HepG2 (cell line): ENCODE data around the gene BCAS3. TPM values are rescaled to one million over a fixed set of nuclear protein-coding genes. Genes with fewer than 3 reads are reported as not detected.

ENCODE experiments used
- ATAC-seq: fragments of 200-7000 bp; cut with Tn5 transposase; 3 replicates; pipeline ENCODE4 v1.9.1; 2020; ENCODE audit warnings: mild to moderate bottlenecking, moderate library complexity
- BruUV-seq: library from RNA; stranded (reverse); fragments of 400-500 nt; replicated peaks from 2 replicates; lab custom pipeline; 2021; lab: Mats Ljungman, UMichigan
- CTCF ChIA-PET: fragments of 300-600 bp; formaldehyde crosslinking; extraction: SDS; loops from one replicate; lab custom pipeline; 2021; ENCODE audit warnings: low total read pairs, inconsistent platforms, low intra/inter-chr PET ratio; lab: Yijun Ruan, JAX
- POLR2A ChIA-PET: fragments of 350-600 bp; sonication (Branson Sonifier 250); formaldehyde crosslinking; loops from one replicate; lab custom pipeline; 2020; ENCODE audit warnings: antibody characterized with exemption, inconsistent platforms; lab: Yijun Ruan, JAX
- DNase-seq: peaks from one replicate; pipeline ENCODE4 v3.0.0-alpha.2; 2015; ENCODE audit warnings: low spot score
- FAIRE-seq: peaks from 3 replicates; lab custom pipeline; 2011; peaks lifted over from hg19 to GRCh38; lab: Jason Lieb, UNC
- H2AFZ ChIP-seq: one replicate; pipeline ENCODE4 v1.6.1; 2011; ENCODE audit warnings: low read length, inconsistent platforms
- H3K27ac ChIP-seq: fragments of 300-600 bp; 3 replicates; pipeline ENCODE4 v1.8.0; 2011; ENCODE audit warnings: mixed run types, mild to moderate bottlenecking, mixed read lengths, low read length, inconsistent platforms; ENCODE audit not compliant: insufficient read depth; ENCODE audit errors: extremely low read length
- H3K27me3 ChIP-seq, 2 experiments: fragments of 200-600 bp in 1 of 2; 2 replicates in 1 of 2; 3 replicates in 1 of 2; pipeline versions ENCODE4 v1.6.0 to v1.8.0; 2011; ENCODE audit warnings: low read length in 2 of 2, mild to moderate bottlenecking in 2 of 2, moderate library complexity in 2 of 2, inconsistent platforms in 1 of 2; ENCODE audit not compliant: insufficient read depth in 2 of 2, control insufficient read depth in 1 of 2
- H3K36me3 ChIP-seq, 2 experiments: fragments of 200-600 bp in 1 of 2; replicated peaks in 1 of 2; 2 replicates in 1 of 2; 3 replicates in 1 of 2; pipeline versions ENCODE4 v1.5.1 to v1.8.0; 2011; ENCODE audit warnings: low read length in 2 of 2, inconsistent platforms in 1 of 2; ENCODE audit not compliant: insufficient read depth in 2 of 2, control insufficient read depth in 1 of 2
- H3K4me1 ChIP-seq: 2 replicates; pipeline ENCODE4 v1.5.1; 2012; ENCODE audit warnings: low read length, inconsistent platforms; ENCODE audit not compliant: insufficient read depth
- H3K4me2 ChIP-seq: 2 replicates; pipeline ENCODE4 v1.6.0; 2011; ENCODE audit warnings: low read depth, low read length, inconsistent platforms
- H3K4me3 ChIP-seq, 3 experiments: fragments of 200-600 bp in 1 of 3; sonication (generic), shearing (Covaris generic) in 1 of 3; replicated peaks in 1 of 3; 2 replicates each; pipeline ENCODE4 v1.5.1; 2011 to 2016; ENCODE audit warnings: low read length in 3 of 3, inconsistent platforms in 2 of 3, low read depth in 2 of 3, mild to moderate bottlenecking in 2 of 3, control low read depth in 1 of 3, mixed read lengths in 1 of 3; ENCODE audit not compliant: insufficient read depth in 1 of 3
- H3K79me2 ChIP-seq: one replicate; pipeline ENCODE4 v1.6.1; 2011; ENCODE audit warnings: low read length, inconsistent platforms; ENCODE audit not compliant: insufficient read depth
- H3K9ac ChIP-seq: 2 replicates; pipeline ENCODE4 v1.6.0; 2011; ENCODE audit warnings: mild to moderate bottlenecking, low read depth, low read length, inconsistent platforms; ENCODE audit not compliant: insufficient read depth
- H3K9me3 ChIP-seq: 2 replicates; pipeline ENCODE4 v1.5.1; 2012; ENCODE audit warnings: mild to moderate bottlenecking, low read length
- H4K20me1 ChIP-seq: 2 replicates; pipeline ENCODE4 v1.6.0; 2011; ENCODE audit warnings: inconsistent platforms, mild to moderate bottlenecking, low read length, moderate library complexity; ENCODE audit not compliant: insufficient read depth
- ADNP ChIP-seq: sonication (generic); formaldehyde crosslinking; IDR thresholded peaks from 2 replicates; pipeline ENCODE4 v1.4.0; 2020; ENCODE audit warnings: missing genetic modification reagents
- CBX2 ChIP-seq, 2 experiments: fragments of 200-600 bp in 1 of 2; sonication (generic); formaldehyde crosslinking in 1 of 2; IDR thresholded peaks; 2 replicates each; pipeline versions ENCODE4 v1.7.0 to v1.8.1; 2018 to 2022; ENCODE audit warnings: low read depth in 2 of 2, low read length in 1 of 2, mild to moderate bottlenecking in 1 of 2, missing genetic modification reagents in 1 of 2
- CHD4 ChIP-seq: fragments of 200-600 bp; sonication (generic); IDR thresholded peaks from 2 replicates; pipeline ENCODE4 v1.7.0; 2017; ENCODE audit warnings: mild to moderate bottlenecking, low read length, borderline replicate concordance
- HES4 ChIP-seq: sonication (generic); formaldehyde crosslinking; IDR thresholded peaks from 2 replicates; pipeline ENCODE4 v1.9.0; 2021; ENCODE audit warnings: mild to moderate bottlenecking, missing genetic modification reagents, borderline replicate concordance
- HNF1A ChIP-seq, 2 experiments: sonication (generic) in 1 of 2; formaldehyde crosslinking in 1 of 2; IDR thresholded peaks; 2 replicates each; pipeline versions ENCODE4 v1.4.0 to v1.6.1; 2016 to 2020; ENCODE audit warnings: borderline replicate concordance in 1 of 2, low read depth in 1 of 2, mild to moderate bottlenecking in 1 of 2, missing genetic modification reagents in 1 of 2
- KDM5A ChIP-seq: fragments of 200-600 bp; sonication (generic); IDR thresholded peaks from 2 replicates; pipeline ENCODE4 v1.7.0; 2018; ENCODE audit warnings: antibody characterized with exemption, mild to moderate bottlenecking, low read length, borderline replicate concordance
- MAFG ChIP-seq: sonication (generic); formaldehyde crosslinking; IDR thresholded peaks from 2 replicates; pipeline ENCODE4 v1.5.1; 2020; ENCODE audit warnings: mild to moderate bottlenecking, missing genetic modification reagents
- MIER2 ChIP-seq: IDR thresholded peaks from 2 replicates; pipeline ENCODE4 v1.6.1; 2016; ENCODE audit warnings: missing biosample characterization, missing genetic modification reagents
- POGZ ChIP-seq: sonication (generic); formaldehyde crosslinking; IDR thresholded peaks from 2 replicates; pipeline ENCODE4 v1.4.0; 2020; ENCODE audit warnings: mild to moderate bottlenecking, missing genetic modification reagents
- TEAD2 ChIP-seq: sonication (generic); formaldehyde crosslinking; IDR thresholded peaks from 2 replicates; pipeline ENCODE4 v1.9.0; 2021; ENCODE audit warnings: missing genetic modification reagents
- ZKSCAN1 ChIP-seq: fragments of 150-350 bp; IDR thresholded peaks from 2 replicates; pipeline ENCODE4 v1.6.1; 2014; ENCODE audit warnings: low read length
- ZNF614 ChIP-seq: IDR thresholded peaks from 2 replicates; pipeline ENCODE4 v1.6.1; 2018; ENCODE audit warnings: missing biosample characterization, missing genetic modification reagents, inconsistent platforms, borderline replicate concordance
- WGBS: methylation state at CpG from one replicate; pipeline ENCODE4 v1.1.6; 2017; ENCODE audit warnings: low lambda C conversion rate; 5-methylcytosine and 5-hydroxymethylcytosine counted together
- in situ Hi-C: cut with HindIII; loops from 2 replicates; pipeline ENCODE4 v1.10.0; 2017; ENCODE audit warnings: low pct_unique_long_range_greater_than_20kb; ENCODE audit not compliant: extremely low pct_ligation_motif_present
- intact Hi-C: fragments of 100-400 bp; cut with micrococcal nuclease; formaldehyde crosslinking; loops from one replicate; pipeline ENCODE4 v1.10.0; 2022; ENCODE audit not compliant: unreplicated experiment
- polyA plus RNA-seq, 8 experiments: library from polyadenylated mRNA; depleted of rRNA in 3 of 8; stranded (reverse) in 7 of 8; unstranded in 1 of 8; fragments of >200 nt; fragmentation: Illumina TruSeq in 4 of 8; extraction: Trizol in 4 of 8; gene quantifications; 2 replicates each; pipeline versions ENCODE4 v1.2.1 to v1.2.3, GENCODE V29; 2011 to 2016; ENCODE audit warnings: low read depth in 4 of 8, missing spikeins in 1 of 8, mixed read lengths in 1 of 8; ENCODE audit not compliant: insufficient read depth in 1 of 8
- total RNA-seq, 5 experiments: library from RNA; depleted of rRNA; stranded (reverse); fragments of >200 nt; fragmentation: Illumina TruSeq; extraction: Trizol; gene quantifications; 2 replicates each; pipeline ENCODE4 v1.2.3, GENCODE V29; 2016; ENCODE audit warnings: low read depth in 1 of 5
- TF ChIP-seq, protein P1 (sequence below): sonication (generic); formaldehyde crosslinking; IDR thresholded peaks from 2 replicates; pipeline ENCODE4 v1.8.0; 2022; ENCODE audit warnings: mild to moderate bottlenecking, missing genetic modification reagents; ENCODE audit not compliant: insufficient replicate concordance

Gene BCAS3
- total and polyA plus RNA-seq, 2 of the 13 experiments (the other 11 are each of a cell fraction or from before 2014, with no cell fraction given), result 10.7 to 11.2 TPM

DNA sequence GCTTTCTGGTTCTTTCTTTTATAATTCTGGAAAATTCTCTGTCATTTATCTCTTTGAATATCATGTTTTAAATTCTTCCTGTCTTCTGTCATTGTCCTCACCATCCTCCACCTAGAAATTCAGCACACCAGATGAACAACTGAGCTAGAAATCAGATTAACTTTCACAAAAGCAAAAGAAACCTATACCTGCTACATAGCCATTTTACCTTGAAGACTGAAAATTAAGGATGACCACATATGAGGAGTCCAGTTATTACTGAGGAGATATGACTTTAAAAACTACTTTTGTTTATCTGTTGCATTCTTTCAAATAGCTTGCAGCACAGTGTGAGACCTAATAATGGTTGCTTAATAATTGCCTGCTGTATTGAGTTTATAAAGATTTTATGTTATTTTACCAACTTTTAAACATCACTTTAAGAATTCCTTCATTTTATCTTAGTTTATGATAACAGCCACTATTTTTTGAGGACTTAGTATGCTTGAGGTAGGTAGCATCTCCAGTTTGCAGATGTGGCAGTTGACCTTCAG lies 104.3 kb downstream of the BCAS3 start:
- CTCF ChIA-PET, result no interaction called here
- no peaks in the 10 kb centered on the region for H3K9me3 ChIP-seq
- no peaks in the 10 kb centered on the region for H3K79me2 ChIP-seq
- no peaks in the 10 kb centered on the region for H3K36me3 ChIP-seq
- H3K4me1 ChIP-seq, result no peaks in the 10 kb centered on the region
- H3K4me3 ChIP-seq, result no peak overlapping the region
- H4K20me1 ChIP-seq, result no peaks in the 10 kb centered on the region
- in situ Hi-C loops (no loop called here), intact Hi-C loops (no loop called here)
- no peaks in the 10 kb centered on the region; a peak in 1 of 5 replicates for H3K27me3 ChIP-seq
- TF ChIP-seq TEAD2 (CRISPR knock-in tag) (no peak), ADNP (no peak), ZKSCAN1 (no peak), CBX2 (IDR thresholded peaks at IDR 0.05; ENCODE audit: low read depth, low read length) (no peak), CBX2 (CRISPR knock-in tag; IDR thresholded peaks at IDR 0.05; ENCODE audit: low read depth) (no peak), POGZ (CRISPR knock-in tag) (no peak)
- no peak overlapping the region for H3K4me2 ChIP-seq
- H2AFZ ChIP-seq, result no peak overlapping the region
- DNase-seq (no peak), FAIRE-seq (no peak), ATAC-seq (no peak)
- H3K9ac ChIP-seq, result no peak overlapping the region
- no peak overlapping the region for H3K27ac ChIP-seq
- POLR2A ChIA-PET, result no interaction called here
- BruUV-seq, result no TSS peak

DNA sequence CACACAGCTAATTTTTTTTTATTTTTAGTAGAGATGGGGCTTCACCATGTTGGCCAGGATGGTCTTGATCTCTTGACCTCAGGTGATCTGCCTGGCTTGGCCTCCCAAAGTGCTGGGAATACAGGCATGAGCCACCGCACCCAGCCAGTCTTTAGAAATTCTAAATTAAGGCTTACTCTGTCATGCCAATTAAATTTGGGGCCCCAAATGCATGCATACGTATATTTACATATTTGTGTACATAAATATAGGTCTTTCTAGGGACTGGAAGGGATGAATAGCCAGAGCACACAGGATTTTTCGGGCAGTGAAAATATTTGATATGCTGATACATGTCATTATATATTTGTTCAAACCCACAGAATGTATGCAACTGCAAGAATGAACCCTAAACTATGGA lies 105.1 kb downstream of the BCAS3 start:
- no peak for FAIRE-seq
- H3K36me3 ChIP-seq, result no peaks in the 10 kb centered on the region
- TF ChIP-seq HNF1A (IDR thresholded peaks at IDR 0.05; ENCODE audit: low read depth), result no peak
- no peak for TF ChIP-seq HNF1A (CRISPR knock-in tag; IDR thresholded peaks at IDR 0.05; ENCODE audit: borderline replicate concordance)
- TF ChIP-seq MIER2 (CRISPR knock-in tag), result no peak
- no peak for TF ChIP-seq ZNF614
- no peak for TF ChIP-seq CHD4
- no peak for TF ChIP-seq KDM5A
- TF ChIP-seq, protein P1, sequence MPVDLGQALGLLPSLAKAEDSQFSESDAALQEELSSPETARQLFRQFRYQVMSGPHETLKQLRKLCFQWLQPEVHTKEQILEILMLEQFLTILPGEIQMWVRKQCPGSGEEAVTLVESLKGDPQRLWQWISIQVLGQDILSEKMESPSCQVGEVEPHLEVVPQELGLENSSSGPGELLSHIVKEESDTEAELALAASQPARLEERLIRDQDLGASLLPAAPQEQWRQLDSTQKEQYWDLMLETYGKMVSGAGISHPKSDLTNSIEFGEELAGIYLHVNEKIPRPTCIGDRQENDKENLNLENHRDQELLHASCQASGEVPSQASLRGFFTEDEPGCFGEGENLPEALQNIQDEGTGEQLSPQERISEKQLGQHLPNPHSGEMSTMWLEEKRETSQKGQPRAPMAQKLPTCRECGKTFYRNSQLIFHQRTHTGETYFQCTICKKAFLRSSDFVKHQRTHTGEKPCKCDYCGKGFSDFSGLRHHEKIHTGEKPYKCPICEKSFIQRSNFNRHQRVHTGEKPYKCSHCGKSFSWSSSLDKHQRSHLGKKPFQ, result no peak
- no peak for TF ChIP-seq MAFG
- no peak for TF ChIP-seq HES4

More for the DNA sequence above, 105.1 kb downstream of the BCAS3 start:
- BruUV-seq, result no TSS peak
- no peak overlapping the region for H3K4me2 ChIP-seq
- no peaks in the 10 kb centered on the region for H4K20me1 ChIP-seq
- ATAC-seq (no peak), DNase-seq (no peak)
- in situ Hi-C loops, result no loop called here
- H3K4me3 ChIP-seq, result no peak overlapping the region
- no peaks in the 10 kb centered on the region for H3K4me1 ChIP-seq
- no peaks in the 10 kb centered on the region for H3K79me2 ChIP-seq
- CTCF ChIA-PET, result no interaction called here
- no peak overlapping the region for H2AFZ ChIP-seq
- POLR2A ChIA-PET, result no interaction called here
- intact Hi-C loops, result no loop called here
- WGBS, result 52% methylated on average over 3 of the region's 3 CpGs
- no peaks in the 10 kb centered on the region for H3K9me3 ChIP-seq
- H3K27ac ChIP-seq, result no peak overlapping the region
- H3K27me3 ChIP-seq, result no peaks in the 10 kb centered on the region; a peak in 1 of 5 replicates
- no peak overlapping the region for H3K9ac ChIP-seq
